B cell (primary cell): ENCODE results near the gene CSNK1A1. TPM values are rescaled to one million over a fixed set of nuclear protein-coding genes. Genes with fewer than 3 reads are reported as not detected.
"Not testable (repeated sequence)": the region's sequence is repeated elsewhere in the genome, so short reads cannot be mapped to it uniquely, and the experiment has no call there.

Source experiments
- ATAC-seq: fragments of 200-7000 bp; cut with Tn5 transposase; one replicate; pipeline ENCODE4 v1.10.0; 2021; ENCODE audit warnings: low read depth, mild to moderate bottlenecking, moderate number of reproducible peaks, moderate library complexity
- CTCF ChIA-PET: fragments of 350-600 bp; sonication (Branson Sonifier 250); formaldehyde crosslinking; loops from one replicate; lab custom pipeline; 2021; ENCODE audit warnings: antibody characterized with exemption, inconsistent platforms; lab: Charles Lee
- POLR2A ChIA-PET: fragments of 350-600 bp; sonication (Branson Sonifier 250); formaldehyde crosslinking; loops from one replicate; lab custom pipeline; 2021; ENCODE audit warnings: antibody characterized with exemption; lab: Charles Lee
- DNase-seq: peaks from one replicate; pipeline ENCODE4 v3.0.0; 2013
- H2AFZ ChIP-seq: 2 replicates; pipeline ENCODE4 v1.6.1; 2012; ENCODE audit warnings: mild to moderate bottlenecking, low read depth, low read length; ENCODE audit not compliant: insufficient read depth, poor library complexity, severe bottlenecking
- H3K27ac ChIP-seq, 2 donors: 1 replicate in 1 of 2; 2 replicates in 1 of 2; pipeline ENCODE4 v1.5.1; 2012 to 2013; ENCODE audit warnings: low read length in 2 of 2, mild to moderate bottlenecking in 2 of 2, moderate library complexity in 1 of 2
- H3K27me3 ChIP-seq, 4 experiments: fragments of 200-600 bp in 1 of 4; sonication (generic) in 1 of 4; replicated peaks in 1 of 4; 1 replicate in 2 of 4; 2 replicates in 2 of 4; pipeline versions ENCODE4 v1.6.1 to v1.7.0; 2013 to 2016; ENCODE audit warnings: low read length in 3 of 4, mild to moderate bottlenecking in 2 of 4, mixed read lengths in 1 of 4, moderate library complexity in 1 of 4; ENCODE audit not compliant: insufficient read depth in 4 of 4, control insufficient read depth in 3 of 4; ENCODE audit errors: control extremely low read depth in 1 of 4
- H3K36me3 ChIP-seq, 2 experiments: replicated peaks in 1 of 2; 1 replicate in 1 of 2; 2 replicates in 1 of 2; pipeline versions ENCODE4 v1.6.1 to v1.7.1; 2013; ENCODE audit warnings: low read length in 1 of 2; ENCODE audit not compliant: insufficient read depth in 2 of 2, control insufficient read depth in 1 of 2; ENCODE audit errors: control extremely low read depth in 1 of 2, extremely low read depth in 1 of 2
- H3K4me1 ChIP-seq, 2 donors: fragments of 200-600 bp in 1 of 2; sonication (generic) in 1 of 2; 1 replicate in 1 of 2; 2 replicates in 1 of 2; pipeline versions ENCODE4 v1.5.1 to v1.6.1; 2013 to 2017; ENCODE audit warnings: low read length in 2 of 2; ENCODE audit not compliant: control insufficient read depth in 2 of 2, insufficient read depth in 2 of 2
- H3K4me2 ChIP-seq: replicated peaks from 2 replicates; pipeline ENCODE3; 2012; ENCODE audit warnings: mild to moderate bottlenecking, low read depth, low read length; ENCODE audit not compliant: poor library complexity, severe bottlenecking
- H3K4me3 ChIP-seq, 5 experiments: fragments of 200-600 bp in 1 of 5; sonication (generic) in 1 of 5; 1 replicate in 3 of 5; 2 replicates in 2 of 5; pipeline versions ENCODE4 v1.5.1 to v1.7.0; 2011 to 2016; ENCODE audit warnings: low read length in 4 of 5, mild to moderate bottlenecking in 4 of 5, low read depth in 2 of 5, control low read depth in 1 of 5, moderate library complexity in 1 of 5; ENCODE audit not compliant: insufficient read depth in 1 of 5; ENCODE audit errors: control extremely low read depth in 1 of 5, extremely low read depth in 1 of 5
- H3K79me2 ChIP-seq: fragments of 200-600 bp; sonication (generic); one replicate; pipeline ENCODE4 v1.6.0; 2016; ENCODE audit warnings: low read length; ENCODE audit not compliant: control insufficient read depth, insufficient read depth
- H3K9ac ChIP-seq: fragments of 200-600 bp; sonication (generic); 2 replicates; pipeline ENCODE4 v1.6.1; 2017; ENCODE audit warnings: mild to moderate bottlenecking, low read length, moderate library complexity
- H3K9me3 ChIP-seq, 3 donors: one replicate each; pipeline versions ENCODE4 v1.6.1 to v1.7.1; 2013; ENCODE audit warnings: low read length in 2 of 3; ENCODE audit not compliant: control insufficient read depth in 2 of 3, insufficient read depth in 1 of 3; ENCODE audit errors: control extremely low read depth in 1 of 3
- H4K20me1 ChIP-seq: 2 replicates; pipeline ENCODE4 v1.6.0; 2012; ENCODE audit warnings: mild to moderate bottlenecking, low read length; ENCODE audit not compliant: insufficient read depth, control insufficient read depth, poor library complexity, severe bottlenecking
- H3K27ac Mint-ChIP-seq: one replicate; pipeline ENCODE4 v1.8.0; 2021; ENCODE audit warnings: mixed read lengths
- H3K27me3 Mint-ChIP-seq: one replicate; pipeline ENCODE4 v1.8.0; 2021; ENCODE audit warnings: mixed read lengths
- H3K4me1 Mint-ChIP-seq: one replicate; pipeline ENCODE4 v1.8.0; 2021; ENCODE audit warnings: mixed read lengths
- H3K4me3 Mint-ChIP-seq: one replicate; pipeline ENCODE4 v1.8.0; 2021; ENCODE audit warnings: mixed read lengths
- H3K9me3 Mint-ChIP-seq: one replicate; pipeline ENCODE4 v1.8.0; 2022; ENCODE audit warnings: mixed read lengths; ENCODE audit not compliant: insufficient read depth
- CTCF ChIP-seq: fragments of 200-600 bp; IDR thresholded peaks from one replicate; pipeline ENCODE4 v1.8.0; 2022; ENCODE audit warnings: antibody characterized with exemption, mild to moderate bottlenecking
- EZH2 ChIP-seq: IDR thresholded peaks from 2 replicates; pipeline ENCODE4 v1.6.1; 2012; ENCODE audit warnings: borderline replicate concordance, low read depth, mild to moderate bottlenecking, moderate library complexity, low read length; ENCODE audit not compliant: insufficient read depth, poor library complexity, severe bottlenecking
- WGBS: methylation state at CpG from one replicate; pipeline ENCODE4 v1.1.5; 2013; ENCODE audit warnings: missing lambda C conversion rate; ENCODE audit not compliant: insufficient coverage; 5-methylcytosine and 5-hydroxymethylcytosine counted together
- intact Hi-C: fragments of 100-400 bp; cut with micrococcal nuclease; formaldehyde crosslinking; loops from one replicate; pipeline ENCODE4 v1.10.0; 2022
- polyA plus RNA-seq: library from polyadenylated mRNA; depleted of rRNA; stranded (reverse); fragments of >200 nt; gene quantifications from 2 replicates; pipeline ENCODE4 v1.2.3, GENCODE V29; 2012
- total RNA-seq, 2 donors: library from RNA; stranded (reverse); fragments of 120-200 nt in 1 of 2; gene quantifications; 1 replicate in 1 of 2; 2 replicates in 1 of 2; pipeline versions ENCODE4 v1.2.3 to v1.2.4, GENCODE V29; 2013 to 2022

CSNK1A1 gene
- total and polyA plus RNA-seq, 2 donors (not counting 1 experiment from before 2014, with no cell fraction given) = 45.9 to 168 TPM

DNA sequence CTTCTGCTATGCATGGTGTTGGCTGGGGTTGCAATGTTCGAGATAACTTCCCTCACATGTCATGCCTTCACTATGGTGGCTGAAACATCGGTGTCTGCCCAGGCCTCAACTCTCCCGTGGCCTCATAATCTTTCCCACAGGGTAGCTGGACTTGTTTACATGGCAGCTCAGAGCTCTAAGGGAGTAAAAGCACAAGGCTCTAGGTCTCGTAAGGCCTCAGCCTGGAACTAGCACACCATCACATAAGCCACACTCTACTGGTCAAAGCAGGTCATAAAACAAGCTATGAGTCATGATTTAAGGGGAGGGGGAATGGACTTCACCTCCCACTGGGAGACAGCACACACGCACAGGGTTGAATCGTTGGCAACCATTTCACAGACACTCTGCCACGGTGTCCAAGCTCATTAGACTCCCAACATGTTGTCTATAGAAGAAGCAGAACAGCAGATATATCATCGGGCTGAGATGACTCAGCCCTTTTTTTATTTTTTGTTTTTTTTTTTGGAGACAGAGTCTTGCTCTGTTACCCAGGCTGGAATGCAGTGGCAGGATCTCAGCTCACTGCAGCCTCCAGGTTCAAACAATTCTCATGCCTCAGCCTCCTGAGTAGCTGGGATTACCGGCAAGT is 105.4 kb downstream of the CSNK1A1 start:
- DNase-seq (no peak), ATAC-seq (no peak)
- H3K27ac ChIP-seq = no peak overlapping the region
- peaks cover 0 to 8% (median 0%) of the 10 kb centered on the region in 4 experiments for H3K27me3 ChIP-seq
- 60% methylated on average over 6 of the region's 9 CpGs for WGBS
- H3K9ac ChIP-seq = no peak overlapping the region
- ChIA-PET POLR2A (no interaction called here), CTCF (interaction anchor here (0.7 to 2.0 kb wide), 6 partner anchors 12 to 120 kb away, joined by 3 to 17 read pairs (median 3); no protein-coding TSS in a partner anchor)
- H3K4me2 ChIP-seq = no peak overlapping the region
- no peaks in the 10 kb centered on the region for H3K4me1 ChIP-seq
- no peaks in the 10 kb centered on the region for H4K20me1 ChIP-seq
- H3K9me3 Mint-ChIP-seq = no peaks in the 10 kb centered on the region
- peaks cover 8% of the 10 kb centered on the region for H3K27me3 Mint-ChIP-seq
- H2AFZ ChIP-seq = no peak overlapping the region
- no peaks in the 10 kb centered on the region for H3K4me1 Mint-ChIP-seq
- H3K36me3 ChIP-seq = no peaks in the 10 kb centered on the region
- H3K4me3 Mint-ChIP-seq = no peak overlapping the region
- no peak overlapping the region for H3K4me3 ChIP-seq
- H3K79me2 ChIP-seq = no peaks in the 10 kb centered on the region
- intact Hi-C loops = no loop called here
- peaks cover 0 to 6% (median 0%) of the 10 kb centered on the region in 3 donors for H3K9me3 ChIP-seq
- no peak for TF ChIP-seq CTCF
- TF ChIP-seq EZH2 = no peak
- no peak overlapping the region for H3K27ac Mint-ChIP-seq

- H3K4me2 ChIP-seq = no peak overlapping the region
- no peaks in the 10 kb centered on the region for H3K79me2 ChIP-seq
- H3K27me3 ChIP-seq = peaks cover 0 to 8% (median 0%) of the 10 kb centered on the region in 4 experiments
- no peak overlapping the region for H3K27ac Mint-ChIP-seq
- H3K27ac ChIP-seq = no peak overlapping the region
- no peak overlapping the region for H3K4me3 Mint-ChIP-seq
- peaks cover 8% of the 10 kb centered on the region for H3K27me3 Mint-ChIP-seq
- WGBS = 93% methylated on average over 2 of the region's 7 CpGs
- no peaks in the 10 kb centered on the region for H3K9me3 Mint-ChIP-seq
- ChIA-PET POLR2A (no interaction called here), CTCF (interaction anchor here (0.7 to 2.0 kb wide), 7 partner anchors 11 to 120 kb away, joined by 3 to 17 read pairs (median 3); no protein-coding TSS in a partner anchor)
- H3K4me1 Mint-ChIP-seq = no peaks in the 10 kb centered on the region
- no peaks in the 10 kb centered on the region for H4K20me1 ChIP-seq
- no peak overlapping the region for H3K9ac ChIP-seq
- H2AFZ ChIP-seq = no peak overlapping the region
- intact Hi-C loops = no loop called here
- H3K9me3 ChIP-seq = peaks cover 0 to 6% (median 0%) of the 10 kb centered on the region in 3 donors
- no peak overlapping the region for H3K4me3 ChIP-seq
- DNase-seq (no peak), ATAC-seq (no peak)
- TF ChIP-seq CTCF (no peak), EZH2 (no peak)
- no peaks in the 10 kb centered on the region for H3K4me1 ChIP-seq
- H3K36me3 ChIP-seq = no peaks in the 10 kb centered on the region
Observed at GRCh38 chr5:149445343-149445738, 105.9 kb downstream of the CSNK1A1 start.

DNA sequence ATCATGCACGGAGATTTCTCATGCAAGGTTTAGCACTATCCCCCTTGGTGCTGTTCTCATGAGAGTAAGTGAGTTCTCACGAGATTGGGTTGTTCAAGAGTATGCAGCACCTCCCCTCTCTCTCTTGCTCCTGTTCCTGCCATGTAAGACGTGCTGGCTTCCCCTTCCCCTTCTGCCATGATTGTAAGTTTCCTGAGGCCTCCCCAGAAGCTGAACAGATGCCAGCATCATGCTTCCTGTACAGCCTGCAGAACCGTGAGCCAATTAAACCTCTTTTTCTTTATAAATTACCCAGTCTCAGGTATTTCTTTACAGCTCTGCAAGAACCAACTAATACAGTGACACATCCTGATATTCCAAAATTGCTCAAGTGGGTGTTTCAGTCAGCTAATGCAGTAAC is 106.8 kb downstream of the CSNK1A1 start:
- CTCF ChIA-PET = interaction anchor here (1.4 kb wide), 1 partner anchor 119 kb away, joined by 4 read pairs; no protein-coding TSS in a partner anchor
- ATAC-seq, DNase-seq, H3K4me3 ChIP-seq, POLR2A ChIA-PET, H3K9me3 Mint-ChIP-seq, H3K4me1 ChIP-seq, H3K27me3 ChIP-seq, H4K20me1 ChIP-seq, H3K9ac ChIP-seq, H3K36me3 ChIP-seq, H3K27ac Mint-ChIP-seq, H3K4me2 ChIP-seq, intact Hi-C loops, H2AFZ ChIP-seq, H3K4me3 Mint-ChIP-seq, H3K9me3 ChIP-seq, H3K27me3 Mint-ChIP-seq, H3K27ac ChIP-seq, H3K79me2 ChIP-seq, H3K4me1 Mint-ChIP-seq: not testable (repeated sequence)
- 51% methylated on average over 2 of the region's 4 CpGs for WGBS
